D341Med (cell line): Measurements from ENCODE around the gene ZNF711.
"Not testable (repeated sequence)": the region's sequence is repeated elsewhere in the genome, so short reads cannot be mapped to it uniquely, and the experiment has no call there.

Source experiments
- DNase-seq: peaks from one replicate; pipeline ENCODE4 v3.0.0; 2012; ENCODE audit warnings: low spot score

ZNF711 gene

DNA sequence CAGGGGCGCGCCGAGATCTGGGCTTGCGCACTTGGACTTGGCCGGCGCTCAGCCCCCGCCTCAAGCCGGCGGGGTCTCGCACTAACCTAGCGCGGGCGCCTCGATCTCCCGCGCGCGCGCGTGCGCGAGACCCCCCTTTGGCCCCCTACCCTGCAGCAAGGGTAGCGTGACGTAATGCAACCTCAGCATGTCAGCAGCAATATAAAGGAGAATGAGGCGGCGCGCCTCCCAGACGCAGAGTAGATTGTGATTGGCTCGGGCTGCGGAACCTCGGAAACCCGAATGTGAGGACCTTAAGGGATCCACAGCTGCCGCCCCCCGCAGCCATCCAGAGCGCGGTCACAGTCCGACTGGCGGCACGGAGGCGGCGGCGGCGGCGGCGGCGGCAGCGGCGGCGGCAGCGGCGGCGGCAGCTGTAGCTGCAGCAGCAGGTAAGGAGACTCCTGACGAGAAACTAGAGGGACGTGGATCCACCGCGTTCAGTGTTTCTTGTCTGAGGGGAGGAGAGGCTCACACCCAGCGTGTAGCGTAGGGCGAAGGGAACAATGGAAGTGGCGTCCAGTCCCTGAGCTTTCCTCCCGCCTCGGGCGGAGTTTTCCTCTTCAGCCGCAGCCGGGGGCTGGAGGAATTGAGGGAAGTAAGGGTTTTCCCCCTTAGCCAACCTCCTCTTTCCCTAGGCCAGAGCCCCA lies at the start of gene ZNF711, which contains the start of gene SATL1:
ZNF711 (plus strand) TSS at position 231 of the 689 bp plus-strand sequence. CDS start 3,582 bp downstream, outside the sequence.
SATL1 (minus strand) TSS at position 19 of the 689 bp plus-strand sequence. CDS start 134,811 bp downstream, outside the sequence.
- peak; percentile 86 for DNase-seq

DNA sequence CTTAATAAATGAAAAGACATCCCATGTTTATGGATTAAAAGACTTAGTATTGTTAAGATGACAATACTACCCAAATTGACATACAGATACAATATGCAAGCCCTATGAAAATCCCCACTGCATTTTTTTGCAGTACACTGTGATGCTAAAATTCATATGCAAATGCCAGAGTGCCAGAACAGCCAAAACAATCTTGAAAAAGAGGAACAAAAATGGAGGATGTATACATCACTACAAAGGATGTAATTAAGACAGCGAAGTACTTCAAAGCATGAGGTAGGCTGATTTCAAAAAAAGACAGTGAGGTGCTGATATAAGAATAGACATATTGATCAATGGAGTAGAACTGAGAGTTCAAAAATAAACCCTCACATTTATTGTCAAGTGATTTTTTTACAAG lies 47.5 kb upstream of the ZNF711 start:
- DNase-seq, result no peak

- no peak for DNase-seq
Observed at GRCh38 chrX:85203461-85203970, 40.3 kb upstream of the ZNF711 start.

DNA sequence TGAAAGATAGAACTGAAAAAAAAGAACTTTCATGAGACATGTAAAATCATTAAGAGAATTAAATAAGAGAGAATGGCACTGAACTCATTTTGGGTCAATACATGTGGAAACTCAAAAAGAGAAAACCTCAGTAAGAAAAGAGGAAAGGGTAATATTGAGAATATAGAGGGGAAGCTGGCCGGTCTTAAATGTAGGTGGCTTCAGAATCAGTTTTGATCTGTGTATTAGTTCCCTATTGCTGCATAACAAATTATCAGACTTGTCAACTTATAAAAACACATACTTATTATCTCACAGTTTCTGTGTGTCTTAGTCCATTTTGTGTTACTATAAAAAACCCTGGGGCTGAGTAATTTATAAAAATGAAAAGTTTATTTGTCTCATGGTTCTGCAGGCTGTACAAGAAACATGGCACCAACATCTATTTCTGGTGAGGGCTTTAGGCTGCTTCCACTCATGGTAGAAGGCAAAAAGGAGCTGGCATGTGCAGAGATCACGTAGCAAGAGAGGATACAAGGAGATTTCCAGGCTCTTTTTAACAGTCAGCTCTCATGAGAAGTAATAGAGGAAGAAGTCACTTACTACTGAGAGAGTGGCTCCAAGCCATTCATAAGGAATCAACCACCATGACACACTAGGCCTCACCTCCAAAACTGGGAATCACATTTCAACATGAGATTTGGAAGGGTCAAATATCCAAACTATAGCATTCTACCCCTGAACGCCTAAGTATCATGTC lies 29.8 kb upstream of the ZNF711 start:
- DNase-seq, result no peak

- DNase-seq, result no peak
Observed at GRCh38 chrX:85215946-85216345, 27.8 kb upstream of the ZNF711 start.

- DNase-seq, result no peak
Observed at GRCh38 chrX:85221361-85221760, 22.4 kb upstream of the ZNF711 start.

- DNase-seq, result no peak
Observed at GRCh38 chrX:85223359-85223758, 20.4 kb upstream of the ZNF711 start.

GRCh38 chrX:85243155-85243554 lies 636 bp upstream of the ZNF711 start:
- DNase-seq, result no peak

- peak; percentile 53 for DNase-seq
Observed at GRCh38 chrX:85244450-85245211, 840 bp downstream of the ZNF711 start.

GRCh38 chrX:85285286-85285685 lies 41.5 kb downstream of the ZNF711 start:
- not testable (repeated sequence) for DNase-seq

- DNase-seq, result peak; percentile 14
Observed at GRCh38 chrX:85288992-85289723, 45.4 kb downstream of the ZNF711 start.

DNA sequence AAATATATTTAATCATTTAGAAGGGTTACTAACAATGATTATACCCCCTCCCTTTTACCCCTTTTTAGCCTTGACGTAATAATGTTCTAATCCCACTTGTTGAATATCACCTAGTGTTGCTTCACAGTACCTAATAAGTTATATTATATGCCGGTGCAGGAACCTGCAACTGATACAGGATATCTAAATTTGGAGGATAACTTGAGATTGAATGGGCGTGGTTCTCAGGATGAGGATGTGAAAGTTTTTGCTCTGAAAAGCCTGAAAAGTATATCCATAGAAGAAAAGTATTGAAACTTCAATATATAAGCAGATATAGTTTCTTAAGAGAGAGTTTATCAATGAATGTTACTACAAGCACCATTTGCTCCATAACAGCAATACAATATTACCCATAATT lies 59.8 kb downstream of the ZNF711 start:
- no peak for DNase-seq

- no peak for DNase-seq
Observed at GRCh38 chrX:85309717-85310116, 65.9 kb downstream of the ZNF711 start.

DNA sequence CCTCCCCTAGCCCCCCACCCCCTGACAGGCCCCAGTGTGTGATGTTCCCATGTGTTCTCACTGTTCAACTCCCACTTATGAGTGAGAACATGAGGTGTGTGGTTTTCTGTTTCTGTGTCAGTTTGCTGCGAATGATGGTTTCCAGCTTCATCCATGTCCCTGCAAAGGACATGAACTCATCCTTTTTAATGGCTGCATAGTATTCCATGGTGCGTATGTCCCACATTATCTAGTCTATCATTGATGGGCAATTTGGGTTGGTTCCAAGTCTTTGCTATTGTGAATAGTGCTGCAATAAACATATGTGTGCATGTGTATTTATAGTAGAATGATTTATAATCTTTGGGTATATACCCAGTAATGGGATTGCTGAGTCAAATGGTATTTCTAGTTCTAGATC lies 67.6 kb downstream of the ZNF711 start:
- not testable (repeated sequence) for DNase-seq
